ENCODE data around the gene KDM1B.
"Not testable (repeated sequence)": the region's sequence is repeated elsewhere in the genome, so short reads cannot be mapped to it uniquely, and the experiment has no call there.

Gene KDM1B

DNA sequence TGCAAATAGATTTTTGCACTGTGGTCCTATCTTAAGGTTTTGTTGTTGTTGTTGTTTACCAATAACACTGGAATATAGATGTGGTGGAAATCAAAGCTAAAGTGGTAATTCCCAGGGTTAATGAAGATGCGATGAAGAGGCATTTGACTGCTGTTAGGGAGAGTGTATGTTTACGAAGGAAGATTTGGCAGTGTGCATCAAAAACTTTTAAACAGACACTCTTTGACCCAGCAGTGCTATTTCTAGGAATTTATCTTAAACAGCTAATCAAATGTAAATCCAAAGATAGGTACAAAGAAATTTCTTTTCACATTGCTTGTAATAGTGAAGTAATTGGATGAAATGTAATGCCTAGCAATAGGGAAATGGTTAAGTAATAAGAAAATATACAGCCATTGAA is 34.0 kb downstream of the KDM1B start:
- no peak for DNase-seq

DNA sequence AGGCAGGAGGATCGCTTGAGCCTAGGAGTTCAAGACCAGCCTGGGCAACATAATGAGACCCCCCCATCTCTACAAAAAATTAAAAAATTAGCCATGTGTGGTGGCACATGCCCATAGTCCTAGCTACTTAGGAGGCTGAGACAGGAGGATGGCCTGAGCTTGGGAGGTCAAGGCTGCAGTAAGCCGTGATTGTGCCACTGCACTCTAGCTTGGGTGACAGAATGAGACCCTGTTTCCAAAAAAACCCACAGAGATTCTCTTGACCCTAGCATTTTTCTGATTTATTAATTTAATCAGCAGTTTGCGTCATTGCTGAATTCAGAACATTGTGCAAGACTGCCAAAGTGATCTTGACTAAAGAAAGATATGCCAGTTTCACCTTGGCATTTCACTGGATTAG is 36.8 kb downstream of the KDM1B start:
- no peak for DNase-seq

DNA sequence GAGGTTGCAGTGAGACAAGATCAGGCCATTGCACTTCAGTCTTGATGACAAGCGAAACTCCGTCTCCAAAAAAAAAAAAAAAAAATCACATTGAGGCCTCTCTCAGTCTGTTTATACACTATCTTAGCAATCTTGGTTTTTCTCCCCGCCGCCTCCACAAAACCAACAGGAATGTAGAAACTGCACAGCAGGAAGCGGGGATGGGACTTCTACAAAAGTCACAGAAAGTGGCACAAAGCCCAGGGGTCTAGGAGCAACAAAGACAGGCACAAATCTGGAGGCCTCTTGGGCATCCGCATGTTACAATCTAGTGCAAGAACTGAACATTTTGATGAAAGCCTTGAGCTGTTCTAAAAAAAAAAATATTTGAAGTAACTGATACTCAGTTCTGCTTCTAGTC is 48.6 kb downstream of the KDM1B start:
- DNase-seq, result no peak

DNA sequence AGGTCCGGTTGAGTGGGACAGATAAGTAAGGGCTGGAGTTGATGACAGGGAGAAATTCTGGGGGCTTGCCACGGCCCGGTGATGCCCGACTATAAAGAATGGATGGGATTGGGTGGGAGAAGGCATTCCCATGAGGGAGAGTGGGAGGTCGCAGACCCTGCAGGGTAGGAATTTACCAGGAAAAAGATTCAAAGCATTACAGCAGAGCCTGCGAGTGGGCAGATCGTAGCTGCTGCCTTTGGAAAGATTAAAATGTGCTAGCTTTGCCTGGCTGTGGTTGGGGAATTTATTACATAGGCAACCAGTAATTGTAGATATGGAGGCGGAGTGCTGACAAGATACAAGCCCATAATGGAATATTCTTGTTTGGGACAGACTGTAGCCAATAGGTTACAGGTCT is 49.5 kb downstream of the KDM1B start:
- DNase-seq, result no peak

DNA sequence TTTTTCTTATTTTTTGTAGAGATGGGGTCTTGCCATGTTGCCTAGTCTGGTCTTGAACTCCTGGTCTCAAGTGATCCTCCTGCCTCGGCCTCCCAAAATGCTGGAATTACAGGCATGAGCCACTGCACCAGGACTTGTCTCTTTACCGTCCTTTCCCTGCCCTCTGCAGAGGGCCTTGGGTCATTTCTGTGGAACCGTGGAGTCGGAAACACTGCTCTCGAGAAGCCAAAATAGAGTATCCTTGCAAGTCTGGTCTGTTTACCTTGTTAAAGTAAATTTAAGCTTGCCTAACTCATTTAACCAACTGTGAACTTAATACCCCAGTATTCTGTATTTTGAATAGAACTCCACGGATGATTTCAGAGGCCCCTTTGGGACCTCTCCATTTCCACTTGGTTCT is 51.4 kb downstream of the KDM1B start:
- no peak for DNase-seq

DNA sequence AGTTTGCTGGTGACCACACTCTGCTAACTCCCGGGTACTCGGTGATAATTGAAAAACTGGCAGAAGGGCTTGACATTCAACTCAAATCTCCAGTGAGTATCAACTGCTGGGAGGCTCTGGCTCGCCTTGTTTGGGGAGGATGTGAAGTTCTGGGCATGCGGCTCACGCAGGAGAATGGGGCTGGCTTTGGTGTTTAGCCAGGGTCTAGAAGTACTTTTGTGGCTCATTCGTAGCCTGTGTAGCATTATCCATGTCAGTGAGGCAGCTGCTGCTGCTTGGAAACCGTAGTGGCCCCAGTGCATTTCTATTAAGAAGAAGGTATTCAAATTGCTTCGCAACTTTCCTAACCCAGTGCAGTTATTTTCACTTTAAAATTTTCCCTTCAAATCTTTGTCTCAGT is 52.2 kb downstream of the KDM1B start:
- no peak for DNase-seq

DNA sequence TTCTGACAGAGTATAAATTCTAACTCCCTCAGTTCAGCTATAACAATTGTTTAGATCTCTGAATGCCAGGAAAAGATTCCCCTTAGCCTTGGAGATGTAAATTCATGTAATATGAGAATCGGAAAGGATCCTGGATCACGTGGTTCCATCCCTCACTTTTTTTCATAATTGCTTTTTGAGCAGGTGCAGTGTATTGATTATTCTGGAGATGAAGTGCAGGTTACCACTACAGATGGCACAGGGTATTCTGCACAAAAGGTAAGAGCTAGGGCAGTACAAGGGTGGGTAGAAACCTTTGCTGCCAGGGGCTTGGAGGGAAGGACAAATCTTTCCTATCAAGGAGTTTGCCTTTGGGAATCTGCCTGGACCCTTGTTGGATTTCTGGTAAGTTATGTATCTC is 52.7 kb downstream of the KDM1B start:
- DNase-seq, result no peak

DNA sequence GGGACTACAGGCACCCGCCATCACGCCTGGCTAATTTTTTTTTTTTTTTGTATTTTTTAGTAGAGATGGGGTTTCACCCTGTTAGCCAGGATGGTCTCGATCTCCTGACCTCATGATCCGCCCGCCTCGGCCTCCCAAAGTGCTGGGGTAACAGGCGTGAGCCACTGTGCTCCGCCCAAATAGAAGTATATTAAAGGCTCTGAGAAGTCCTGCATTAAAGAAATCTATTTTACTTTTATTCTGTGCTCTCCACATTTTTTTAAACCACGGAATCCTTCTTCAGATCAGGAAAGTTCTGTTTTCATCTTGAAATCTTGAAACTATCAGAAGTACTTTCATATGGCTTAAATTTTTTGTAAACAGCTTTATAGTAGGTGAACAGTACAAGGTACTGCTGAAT is 53.6 kb downstream of the KDM1B start:
- not testable (repeated sequence) for DNase-seq

DNA sequence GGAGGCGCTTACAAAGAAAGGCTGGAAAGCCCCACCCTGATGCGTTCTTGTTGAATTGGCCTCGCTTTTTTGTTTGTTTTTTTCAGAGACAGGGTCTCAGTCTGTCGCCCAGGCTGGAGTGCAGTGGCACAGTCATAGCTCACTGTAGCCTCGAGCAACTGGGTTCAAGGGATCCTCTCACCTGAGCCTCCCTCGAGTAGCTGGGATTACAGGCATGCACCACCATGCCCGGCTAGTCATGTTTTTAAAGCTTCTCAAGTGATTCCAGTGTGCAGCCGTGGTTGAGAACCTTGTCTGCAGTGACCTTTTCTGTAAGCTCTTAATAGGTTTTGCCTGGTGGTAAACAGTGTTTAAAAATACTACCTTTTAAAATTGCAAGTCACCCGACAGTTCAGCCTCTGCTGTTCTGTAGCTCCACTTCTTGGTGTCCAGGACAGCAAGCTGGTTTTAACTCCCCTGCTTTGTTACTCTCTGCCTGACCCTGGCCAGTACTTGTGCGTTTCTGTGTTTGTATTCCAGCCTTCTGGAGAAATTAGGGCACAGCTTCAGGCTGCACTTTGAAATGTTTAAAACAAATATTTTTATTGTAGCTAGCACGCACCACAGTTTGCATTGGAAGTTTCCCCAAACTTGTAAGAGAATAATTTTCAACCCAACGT is 54.4 kb downstream of the KDM1B start:
- DNase-seq, result no peak

DNA sequence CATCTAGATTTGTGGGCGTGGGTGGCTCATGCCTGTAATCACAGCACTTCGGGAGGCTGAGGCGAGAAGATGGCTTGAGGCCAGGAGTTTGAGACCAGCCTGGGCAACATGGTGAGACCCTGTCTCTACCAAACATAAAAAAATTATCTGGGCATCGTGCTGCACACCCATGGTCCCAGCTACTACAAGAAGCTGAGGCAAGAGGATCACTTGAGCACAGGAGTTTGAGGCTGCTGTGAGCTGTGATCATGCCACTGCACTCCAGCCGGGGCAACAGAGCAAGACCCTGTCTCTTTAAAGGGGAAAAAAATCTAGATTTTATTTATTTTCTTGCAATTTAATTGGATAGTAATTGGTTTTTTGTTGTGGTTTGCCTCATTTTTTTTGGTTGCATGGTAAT is 55.5 kb downstream of the KDM1B start:
- DNase-seq, result no peak

DNA sequence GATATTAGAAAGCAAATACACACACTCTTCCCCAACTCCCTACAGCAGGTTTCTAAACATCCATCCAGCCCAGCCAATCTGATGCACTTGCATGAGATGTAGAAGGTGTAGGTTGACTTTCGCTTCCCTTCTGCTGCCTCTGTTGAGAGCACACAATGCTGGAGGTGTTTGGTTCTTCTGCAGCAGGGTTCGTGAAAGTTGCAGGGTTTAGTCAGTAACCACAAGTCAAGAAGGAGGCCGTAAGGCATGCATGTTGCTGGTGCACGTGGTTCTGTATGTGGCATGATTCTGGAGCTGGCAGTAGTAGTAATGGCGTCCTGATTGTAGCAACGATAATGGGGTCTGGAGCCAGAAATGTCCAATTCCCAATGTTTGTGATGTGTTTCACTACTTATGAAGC is 56.1 kb downstream of the KDM1B start:
- no peak for DNase-seq

DNA sequence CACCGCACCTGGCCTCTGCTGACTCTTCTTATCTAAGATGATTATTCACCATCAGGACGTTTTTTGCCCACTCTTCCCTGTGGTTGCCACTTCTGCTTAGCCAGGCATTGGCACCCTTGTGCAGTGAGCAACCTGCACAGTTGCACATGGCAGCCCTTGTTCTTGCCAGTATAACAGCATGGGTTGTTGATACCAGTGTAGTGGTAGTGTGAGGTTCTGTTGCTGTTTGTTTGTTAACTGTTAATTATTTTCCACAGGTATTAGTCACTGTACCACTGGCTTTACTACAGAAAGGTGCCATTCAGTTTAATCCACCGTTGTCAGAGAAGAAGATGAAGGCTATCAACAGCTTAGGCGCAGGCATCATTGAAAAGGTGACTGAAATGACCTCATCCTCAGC is 57.0 kb downstream of the KDM1B start:
- DNase-seq, result no peak

DNA sequence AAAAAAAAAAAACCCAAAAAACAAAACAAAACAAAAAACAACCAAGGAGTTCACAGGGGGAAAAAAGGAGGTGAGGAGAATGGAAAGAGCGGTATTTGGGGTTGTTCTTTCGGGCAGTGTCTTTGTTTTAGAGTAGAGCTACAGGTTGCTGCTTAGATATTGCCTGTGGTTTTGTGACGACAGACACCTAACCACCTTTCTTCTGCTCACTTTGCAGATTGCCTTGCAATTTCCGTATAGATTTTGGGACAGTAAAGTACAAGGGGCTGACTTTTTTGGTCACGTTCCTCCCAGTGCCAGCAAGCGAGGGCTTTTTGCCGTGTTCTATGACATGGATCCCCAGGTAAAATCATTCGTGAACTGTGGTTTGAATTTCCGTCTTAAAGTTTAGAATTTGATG is 58.2 kb downstream of the KDM1B start:
- DNase-seq, result no peak

DNA sequence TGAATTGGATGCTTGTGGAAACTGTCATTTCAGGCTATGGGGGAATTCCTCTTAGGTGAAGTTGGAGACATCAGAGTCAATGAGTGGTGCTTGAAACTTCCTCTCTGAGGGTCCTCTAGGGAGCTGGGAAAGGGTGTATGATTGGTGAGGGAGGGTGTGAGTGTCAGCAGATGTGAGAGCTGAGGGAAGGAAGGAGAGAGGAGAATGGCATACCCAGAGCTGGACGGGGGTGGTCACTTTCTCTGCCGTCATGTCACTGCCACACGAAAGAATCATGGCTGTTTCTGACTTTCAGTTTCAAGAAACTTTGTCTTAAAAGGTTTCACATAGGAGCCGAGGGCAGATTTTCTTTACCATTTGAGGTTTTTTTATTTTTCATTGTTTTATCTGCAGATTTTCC is 58.8 kb downstream of the KDM1B start:
- no peak for DNase-seq

DNA sequence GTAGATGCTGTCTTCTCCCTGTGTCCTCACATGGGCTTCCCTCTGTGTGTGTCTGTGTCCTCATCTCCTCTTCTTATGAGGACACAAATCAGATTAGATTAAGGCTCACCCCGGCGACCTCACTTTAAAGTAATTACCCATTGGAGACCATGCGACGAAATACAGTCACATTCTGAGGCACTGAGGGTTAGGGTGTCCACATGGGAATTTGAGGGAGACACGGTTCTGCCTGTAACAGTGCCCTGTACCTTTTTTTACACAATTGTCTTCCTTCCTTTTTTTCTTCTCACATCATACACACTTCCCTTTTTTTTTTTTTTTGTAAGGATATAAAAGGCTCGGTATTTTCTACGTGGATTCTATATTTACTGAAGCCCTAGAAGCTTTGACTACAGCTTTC is 60.2 kb downstream of the KDM1B start:
- no peak for DNase-seq

DNA sequence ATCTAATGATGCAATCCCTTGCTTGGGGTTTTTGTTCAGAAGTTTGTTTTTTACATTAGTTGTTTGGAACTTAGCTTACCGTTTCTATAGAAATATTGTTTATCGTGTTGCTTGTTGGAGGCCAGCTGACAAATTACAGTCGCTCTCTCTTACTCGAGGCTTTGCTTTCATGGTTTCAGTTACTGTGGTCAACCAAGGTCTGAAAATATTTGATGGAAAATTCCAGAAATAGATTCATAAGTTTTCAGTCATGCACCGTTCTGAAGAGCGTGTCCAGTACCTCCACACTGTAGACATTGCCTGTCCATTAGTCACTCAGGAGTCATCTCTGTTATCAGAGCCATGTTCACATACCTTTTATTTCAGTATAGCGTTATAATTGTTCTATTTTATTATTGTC is 61.2 kb downstream of the KDM1B start:
- no peak for DNase-seq

DNA sequence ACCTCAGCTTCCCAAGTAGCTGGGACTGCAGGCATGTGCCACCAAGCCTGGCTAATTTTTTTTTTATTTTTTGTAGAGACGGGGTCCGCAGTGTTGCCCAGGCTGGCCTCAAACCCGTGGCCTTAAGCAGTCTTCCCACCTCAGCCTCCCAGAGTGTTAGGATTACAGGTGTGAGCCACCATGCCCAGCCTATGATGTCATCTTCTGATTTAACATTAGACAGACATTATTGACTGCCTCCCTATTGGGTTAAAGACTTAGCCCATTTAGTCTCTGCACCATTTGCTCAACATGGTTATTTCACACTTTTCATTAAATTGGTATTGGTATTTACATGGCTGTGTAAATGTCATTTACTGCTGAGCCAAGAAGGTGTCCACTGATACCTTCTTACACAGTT is 63.0 kb downstream of the KDM1B start:
- DNase-seq, result no peak

DNA sequence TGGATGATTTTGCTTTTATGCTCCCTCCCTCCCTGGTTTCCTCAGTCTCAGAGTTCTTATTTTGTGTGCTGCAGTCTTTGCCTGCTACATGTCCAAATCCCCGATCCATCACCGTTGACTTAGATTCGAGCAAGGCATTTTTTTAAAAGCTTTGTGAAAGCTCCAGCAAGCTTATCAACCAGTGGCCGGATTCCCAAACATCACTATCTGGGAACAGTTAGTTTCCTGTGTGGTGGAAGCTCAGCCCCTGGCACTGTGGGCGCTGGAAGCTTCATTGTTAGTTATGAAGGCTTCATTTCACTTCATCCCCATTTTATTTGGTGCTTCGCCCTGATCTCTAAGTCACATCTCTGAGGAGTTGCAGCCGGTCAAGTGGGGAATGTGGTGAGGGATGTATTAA is 64.4 kb downstream of the KDM1B start:
- DNase-seq, result no peak

DNA sequence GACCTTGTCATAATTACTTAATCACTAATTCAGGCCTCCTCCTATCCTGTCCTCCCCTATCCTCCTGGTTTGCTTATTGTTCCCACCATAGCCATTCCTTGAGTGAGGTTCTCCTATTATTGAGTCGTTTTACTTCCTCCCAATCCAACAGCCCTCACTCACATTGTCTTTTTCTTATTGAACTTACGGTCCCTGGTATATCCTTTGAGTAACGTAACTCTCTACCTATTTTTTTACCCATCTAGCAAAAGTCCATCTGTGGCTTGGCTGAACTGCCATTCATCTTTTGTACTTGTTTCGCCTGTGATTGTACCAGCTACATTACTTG is 66.0 kb downstream of the KDM1B start:
- DNase-seq, result no peak

DNA sequence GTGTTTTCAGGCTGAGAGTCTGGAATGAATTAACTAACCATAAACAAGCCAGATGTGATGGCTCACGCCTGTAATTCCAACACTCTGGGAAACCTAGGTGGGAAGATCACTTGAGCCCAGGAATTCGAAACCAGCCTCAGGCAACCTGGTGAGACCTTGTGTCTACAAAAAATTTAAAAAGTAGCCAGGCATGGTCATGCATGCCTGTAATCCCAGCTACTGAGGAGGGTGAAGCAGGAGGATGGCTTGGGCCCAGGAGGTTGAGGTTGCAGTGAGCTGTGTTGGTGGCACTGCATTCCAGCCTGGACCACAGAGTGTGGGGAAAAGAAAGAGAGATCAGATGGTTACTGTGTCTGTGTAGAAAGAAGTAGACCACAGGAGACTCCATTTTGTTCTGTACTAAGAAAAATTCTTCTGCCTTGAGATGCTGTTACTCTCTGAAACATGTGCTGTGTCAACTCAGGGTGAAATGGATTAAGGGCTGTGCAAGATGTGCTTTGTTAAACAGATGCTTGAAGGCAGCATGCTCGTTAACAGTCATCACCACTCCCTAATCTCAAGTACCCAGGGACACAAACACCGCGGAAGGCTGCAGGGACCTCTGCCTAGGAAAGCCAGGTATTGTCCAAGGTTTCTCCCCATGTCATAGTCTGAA is 71.4 kb downstream of the KDM1B start:
- not testable (repeated sequence) for DNase-seq

DNA sequence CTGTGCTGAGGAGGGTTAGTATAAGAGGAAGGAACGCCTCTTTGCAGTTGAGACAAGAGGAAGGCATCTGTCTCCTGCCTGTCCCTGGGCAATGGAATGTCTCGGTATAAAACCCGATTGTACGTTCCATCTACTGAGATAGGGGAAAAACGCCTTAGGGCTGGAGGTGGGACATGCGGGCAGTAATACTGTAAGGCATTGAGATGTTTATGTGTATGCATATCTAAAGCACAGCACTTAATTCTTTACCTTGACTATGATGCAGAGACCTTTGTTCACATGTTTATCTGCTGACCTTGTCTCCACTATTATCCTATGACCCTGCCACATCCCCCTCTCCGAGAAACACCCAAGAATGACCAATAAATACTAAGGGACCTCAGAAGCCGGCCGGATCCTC is 71.9 kb downstream of the KDM1B start:
- DNase-seq, result not testable (repeated sequence)

DNA sequence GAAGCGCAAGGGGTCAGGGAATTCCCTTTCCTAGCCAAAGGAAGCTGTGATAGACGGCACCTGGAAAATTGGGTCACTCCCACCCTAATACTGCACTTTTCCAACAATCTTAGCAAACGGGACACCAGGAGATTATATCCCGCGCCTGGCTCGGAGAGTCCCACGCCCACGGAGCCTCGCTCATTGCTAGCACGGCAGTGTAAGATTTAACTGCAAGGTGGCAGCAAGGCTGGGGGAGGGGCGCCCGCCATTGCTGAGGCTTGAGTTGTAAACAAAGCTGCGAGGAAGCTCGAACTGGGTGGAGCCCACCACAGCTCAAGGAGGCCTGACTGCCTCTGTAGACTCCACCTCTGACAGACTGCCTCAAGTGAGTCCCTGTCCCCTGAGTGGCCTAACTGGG is 73.4 kb downstream of the KDM1B start:
- DNase-seq, result not testable (repeated sequence)

DNA sequence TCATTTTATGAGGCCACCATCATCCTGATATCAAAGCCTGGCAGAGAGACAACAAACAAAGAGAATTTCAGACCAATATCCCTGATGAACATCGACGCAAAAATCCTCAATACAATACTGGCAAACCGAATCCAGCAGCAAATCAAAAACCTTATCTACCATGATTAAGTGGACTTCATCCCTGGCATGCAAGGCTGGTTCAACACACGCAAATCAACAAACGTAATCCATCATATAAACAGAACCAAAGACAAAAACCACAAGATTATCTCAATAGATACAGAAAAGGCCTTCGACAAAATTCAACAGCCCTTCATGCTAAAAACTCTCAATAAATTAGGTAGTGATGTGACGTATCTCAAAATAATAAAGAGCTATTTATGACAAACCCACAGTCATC is 76.6 kb downstream of the KDM1B start:
- not testable (repeated sequence) for DNase-seq

DNA sequence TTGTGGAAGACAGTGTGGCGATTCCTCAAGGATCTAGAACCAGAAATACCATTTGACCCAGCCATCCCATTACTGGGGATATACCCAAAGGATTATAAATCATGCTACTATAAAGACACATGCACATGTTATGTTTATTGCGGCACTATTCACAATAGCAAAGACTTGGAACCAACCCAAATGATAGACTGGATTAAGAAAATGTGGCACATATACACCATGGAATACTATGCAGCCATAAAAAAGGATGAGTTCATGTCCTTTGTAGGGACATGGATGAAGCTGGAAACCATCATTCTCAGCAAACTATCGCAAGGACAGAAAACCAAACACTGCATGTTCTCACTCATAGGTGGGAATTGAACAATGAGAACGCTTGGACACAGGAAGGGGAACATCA is 78.5 kb downstream of the KDM1B start:
- DNase-seq, result not testable (repeated sequence)

DNA sequence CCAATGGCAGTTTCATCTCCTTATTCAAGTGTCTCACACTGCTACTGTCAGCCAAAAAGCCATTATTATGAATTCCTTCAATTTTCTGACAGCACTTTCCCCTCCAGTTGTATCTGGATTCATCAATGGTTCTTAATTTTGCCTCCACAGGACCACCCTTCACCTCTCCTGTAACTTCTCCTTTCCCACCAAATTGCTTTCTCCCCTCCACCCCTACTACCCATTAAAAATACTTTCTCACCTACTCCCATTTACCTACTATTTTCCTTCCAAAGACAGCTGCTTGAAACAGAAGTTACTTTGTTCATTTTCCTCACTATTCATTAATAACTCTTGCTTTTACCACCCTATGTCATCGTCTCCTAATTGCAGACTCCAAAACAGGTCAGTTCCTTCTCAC is 79.3 kb downstream of the KDM1B start:
- DNase-seq, result no peak
